NCI-H2107 treated with DMSO at 0.1 percent for 48 hours (cell line): ENCODE data around the gene CPA5.

ENCODE experiments used
- DNase-seq: peaks from one replicate; lab custom pipeline; 2025; ENCODE audit not compliant: unreplicated experiment; lab: John Stamatoyannopoulos, UW

CPA5 gene

DNA sequence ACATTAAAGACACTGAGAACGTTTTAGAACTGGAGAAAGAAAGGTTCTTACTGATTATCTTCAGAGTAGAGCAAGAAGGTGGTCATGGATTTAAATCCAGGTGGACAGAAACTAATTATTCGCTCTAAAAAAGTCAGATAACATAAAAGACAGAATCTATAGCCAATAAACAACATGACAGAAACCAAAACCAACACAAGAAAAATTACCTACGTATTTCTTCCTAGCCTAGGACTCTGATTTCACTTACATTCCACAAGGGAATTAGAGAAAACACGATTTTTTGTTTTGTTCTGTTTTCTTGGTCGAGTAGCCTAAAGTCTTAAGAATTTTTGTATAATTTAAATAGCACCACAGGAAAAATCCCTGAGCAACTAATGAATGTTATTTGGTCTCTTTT is 50.8 kb downstream of the CPA5 start:
- DNase-seq = no peak

DNA sequence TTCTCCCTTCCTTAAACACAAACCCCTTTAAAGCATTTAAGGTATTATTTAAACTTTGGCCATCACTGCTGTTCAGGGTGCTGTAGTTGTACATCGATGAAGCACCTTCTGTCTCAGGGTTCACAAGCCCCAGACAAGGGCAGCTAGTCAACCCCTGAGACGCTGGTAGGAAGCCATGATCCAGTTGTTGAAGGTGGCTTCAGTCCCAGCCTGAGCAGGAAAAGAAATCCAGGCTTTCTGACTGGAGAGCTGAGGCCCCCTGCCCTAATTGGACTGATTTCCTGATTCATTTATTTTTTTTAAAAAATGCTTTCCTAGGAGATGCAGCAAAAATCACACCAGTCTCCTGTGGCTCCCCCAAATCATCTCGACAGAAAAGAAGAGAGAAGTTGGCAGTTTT is 51.5 kb downstream of the CPA5 start:
- DNase-seq = no peak

GRCh38 chr7:130397051-130397757 is 52.6 kb downstream of the CPA5 start:
- no peak for DNase-seq

DNA sequence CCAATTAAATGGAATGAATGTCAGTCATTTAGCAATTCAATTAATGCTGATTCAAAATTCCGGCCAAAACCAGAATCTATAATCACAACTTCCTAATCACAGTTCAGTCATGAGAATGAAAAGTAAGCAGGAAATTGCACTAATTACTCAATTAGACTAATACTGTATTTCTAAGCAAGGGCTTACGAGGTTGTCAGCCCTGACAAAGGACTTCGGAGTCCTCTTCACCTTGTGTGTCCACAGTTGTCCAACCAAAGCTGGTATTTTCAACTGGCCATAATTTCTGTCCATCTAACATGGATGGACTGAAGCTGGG is 53.1 kb downstream of the CPA5 start:
- DNase-seq = no peak

GRCh38 chr7:130398526-130399090 is 54.0 kb downstream of the CPA5 start:
- DNase-seq = no peak

- DNase-seq = no peak
Observed at GRCh38 chr7:130400120-130400572, 55.5 kb downstream of the CPA5 start.

DNA sequence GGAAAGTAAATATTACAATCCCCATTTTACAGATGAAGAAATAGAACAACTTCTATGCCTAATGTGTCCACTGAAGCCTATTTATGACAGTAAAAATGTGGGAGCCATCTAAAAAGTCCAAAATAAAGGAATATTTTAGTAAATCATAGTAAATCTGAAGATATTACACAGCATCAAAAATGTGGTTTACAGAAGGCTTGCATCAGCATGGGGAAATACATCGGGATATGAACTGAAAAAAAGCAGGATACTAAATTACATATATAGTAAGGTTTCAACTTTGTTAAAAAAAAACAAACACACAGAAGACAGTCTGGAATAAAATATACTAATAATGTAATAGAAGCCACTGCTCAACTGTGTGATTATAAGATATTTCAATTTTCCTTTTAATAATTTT is 56.5 kb downstream of the CPA5 start:
- DNase-seq = no peak

DNA sequence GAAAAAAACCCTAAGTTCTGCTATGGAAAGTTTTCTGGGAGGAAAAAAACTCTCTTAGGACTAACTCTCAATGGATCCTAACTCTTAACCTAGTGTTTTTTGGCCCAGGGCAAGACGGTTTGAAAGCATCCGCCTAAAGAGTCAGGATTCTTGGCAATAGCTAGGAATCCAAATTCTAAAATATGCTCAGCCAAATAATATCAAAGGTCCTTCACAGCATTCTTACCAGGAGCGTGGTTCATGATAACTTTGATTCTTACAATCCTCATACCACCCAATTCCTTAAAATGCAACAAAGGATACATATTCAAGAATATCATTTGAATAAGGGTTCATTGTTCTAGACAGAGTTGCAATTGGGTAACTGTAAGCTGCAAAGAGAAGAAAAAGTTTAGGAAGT is 57.0 kb downstream of the CPA5 start:
- DNase-seq = no peak

GRCh38 chr7:130405003-130405402 is 60.4 kb downstream of the CPA5 start:
- DNase-seq = no peak

DNA sequence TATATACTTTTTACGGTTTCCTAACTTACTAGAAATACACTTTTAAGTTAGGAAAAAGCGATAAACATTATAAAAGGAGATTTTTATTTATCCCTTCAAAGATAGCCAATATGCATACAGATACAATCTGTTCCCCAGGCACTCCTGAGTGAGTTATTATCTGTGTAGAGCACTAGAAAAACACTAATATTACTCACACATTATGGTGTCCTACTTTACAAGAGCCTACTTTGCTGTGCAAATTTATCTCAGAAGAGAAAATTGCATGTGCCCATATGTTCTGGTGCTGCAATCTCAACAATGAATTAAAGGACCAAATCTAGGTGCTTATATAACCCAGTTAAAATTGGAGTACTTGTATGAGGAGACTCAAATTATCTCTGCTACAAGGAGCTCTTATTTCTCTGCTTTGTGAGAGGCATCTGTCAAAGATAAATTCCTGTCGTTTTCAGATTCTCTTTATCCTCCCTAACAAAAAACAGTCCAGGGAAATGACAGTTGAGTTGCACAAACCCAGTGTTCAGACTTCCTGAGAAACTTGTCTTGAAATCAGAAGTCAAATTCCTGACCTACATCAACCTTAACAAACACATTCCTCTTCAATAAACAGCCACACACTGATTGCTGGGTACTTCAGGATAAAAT is 64.6 kb downstream of the CPA5 start:
- peak; percentile 39 for DNase-seq

- no peak for DNase-seq
Observed at GRCh38 chr7:130409712-130410072, 65.1 kb downstream of the CPA5 start.

- no peak for DNase-seq
Observed at GRCh38 chr7:130410868-130411541, 66.4 kb downstream of the CPA5 start.

DNA sequence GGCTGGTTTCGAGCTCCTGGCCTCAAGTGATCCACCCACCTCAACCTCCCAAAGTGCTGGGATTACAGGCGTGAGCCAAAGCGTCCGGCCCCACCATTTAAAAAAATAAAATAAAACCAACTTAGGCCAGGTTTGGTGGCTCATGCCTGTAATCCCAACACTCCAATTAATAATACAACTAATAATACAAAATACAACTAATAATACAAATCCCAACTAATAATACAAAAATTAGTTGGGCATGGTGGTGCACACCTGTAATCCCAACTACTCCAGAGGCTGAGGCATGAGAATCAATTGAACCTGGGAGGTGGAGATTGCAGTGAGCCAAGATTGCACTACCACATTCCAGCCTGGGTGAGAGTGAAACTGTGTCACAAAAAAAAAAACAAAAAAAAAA is 68.6 kb downstream of the CPA5 start:
- no peak for DNase-seq

GRCh38 chr7:130415006-130415405 is 70.4 kb downstream of the CPA5 start:
- no peak for DNase-seq

GRCh38 chr7:130417213-130417612 is 72.6 kb downstream of the CPA5 start:
- no peak for DNase-seq

DNA sequence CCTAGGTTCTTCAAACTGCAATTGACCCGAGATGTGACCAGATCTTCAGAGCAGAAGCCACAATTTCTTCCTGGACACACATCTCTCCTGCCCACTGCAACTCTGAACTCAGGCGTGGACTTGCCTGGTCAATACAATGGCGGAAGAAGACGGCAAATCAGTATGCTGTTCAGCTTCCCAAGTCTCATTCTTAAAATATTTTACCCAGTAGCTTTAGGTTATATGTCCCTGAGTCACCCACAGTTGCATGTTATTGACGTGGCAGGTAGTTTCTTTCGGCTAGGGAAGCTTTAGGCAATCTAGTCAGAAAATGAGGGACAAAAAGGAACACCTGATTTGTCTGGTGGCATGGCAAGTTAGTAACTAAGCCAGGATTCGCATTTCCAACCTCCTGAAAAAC is 73.7 kb downstream of the CPA5 start:
- DNase-seq = no peak
